Vagina (tissue), 2 donors: ENCODE data around the gene SIRPB1.

ENCODE experiments used
- POLR2A ChIP-seq, 2 donors: fragments of 450-650 bp; IDR thresholded peaks; one replicate each; pipeline ENCODE4 v1.6.1; 2017; ENCODE audit warnings: antibody characterized with exemption in 2 of 2, mild to moderate bottlenecking in 2 of 2, moderate library complexity in 2 of 2
- POLR2AphosphoS5 ChIP-seq, 2 donors: sonication (generic); formaldehyde crosslinking; IDR thresholded peaks; one replicate each; pipeline ENCODE4 v1.9.0; 2017; ENCODE audit warnings: antibody characterized with exemption in 2 of 2, mild to moderate bottlenecking in 2 of 2, low read depth in 1 of 2; ENCODE audit not compliant: insufficient read depth in 1 of 2
- TF ChIP-seq, protein P1 (sequence below), 3 experiments: fragments of 450-650 bp in 2 of 3; fragments of 200-600 bp in 1 of 3; sonication (generic) in 1 of 3; IDR thresholded peaks; one replicate each; pipeline ENCODE4 v1.5.1; 2017 to 2019; ENCODE audit warnings: antibody characterized with exemption in 3 of 3, mild to moderate bottlenecking in 2 of 3, moderate library complexity in 2 of 3

DNA sequence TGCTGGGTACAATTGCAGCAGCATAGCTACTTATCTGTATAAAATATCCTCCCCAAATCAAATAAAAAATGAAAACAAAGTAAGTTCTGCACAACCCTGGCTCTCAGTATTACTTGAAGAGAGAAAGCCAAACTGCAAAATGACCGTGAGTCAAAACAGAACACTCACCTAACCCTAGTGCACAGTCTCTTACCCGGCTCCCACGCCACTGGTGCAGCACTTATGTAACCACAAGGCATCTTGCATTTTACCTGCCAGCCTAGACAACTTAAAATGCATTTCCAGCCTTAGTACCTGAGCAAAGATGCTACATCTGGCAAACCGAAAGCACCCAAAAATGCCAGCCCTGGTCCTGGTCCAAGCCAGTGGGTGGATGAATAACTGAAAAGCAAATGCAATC lies 12.4 kb upstream of the SIRPB1 start:
- TF ChIP-seq, protein P1, sequence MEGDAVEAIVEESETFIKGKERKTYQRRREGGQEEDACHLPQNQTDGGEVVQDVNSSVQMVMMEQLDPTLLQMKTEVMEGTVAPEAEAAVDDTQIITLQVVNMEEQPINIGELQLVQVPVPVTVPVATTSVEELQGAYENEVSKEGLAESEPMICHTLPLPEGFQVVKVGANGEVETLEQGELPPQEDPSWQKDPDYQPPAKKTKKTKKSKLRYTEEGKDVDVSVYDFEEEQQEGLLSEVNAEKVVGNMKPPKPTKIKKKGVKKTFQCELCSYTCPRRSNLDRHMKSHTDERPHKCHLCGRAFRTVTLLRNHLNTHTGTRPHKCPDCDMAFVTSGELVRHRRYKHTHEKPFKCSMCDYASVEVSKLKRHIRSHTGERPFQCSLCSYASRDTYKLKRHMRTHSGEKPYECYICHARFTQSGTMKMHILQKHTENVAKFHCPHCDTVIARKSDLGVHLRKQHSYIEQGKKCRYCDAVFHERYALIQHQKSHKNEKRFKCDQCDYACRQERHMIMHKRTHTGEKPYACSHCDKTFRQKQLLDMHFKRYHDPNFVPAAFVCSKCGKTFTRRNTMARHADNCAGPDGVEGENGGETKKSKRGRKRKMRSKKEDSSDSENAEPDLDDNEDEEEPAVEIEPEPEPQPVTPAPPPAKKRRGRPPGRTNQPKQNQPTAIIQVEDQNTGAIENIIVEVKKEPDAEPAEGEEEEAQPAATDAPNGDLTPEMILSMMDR (IDR thresholded peaks at IDR 0.05): no peak
- TF ChIP-seq POLR2A (IDR thresholded peaks at IDR 0.05) (no peak), POLR2AphosphoS5 (IDR thresholded peaks at IDR 0.05; ENCODE audit: insufficient read depth in 1 of 2, low read depth in 1 of 2) (no peak)
